ENCODE data around the gene PDPR.
"Not testable (repeated sequence)": the region's sequence is repeated elsewhere in the genome, so short reads cannot be mapped to it uniquely, and the experiment has no call there.

- TF ChIP-seq POLR2A, POLR2AphosphoS5 (IDR thresholded peaks at IDR 0.05): not testable (repeated sequence)
- TF ChIP-seq, protein P1, sequence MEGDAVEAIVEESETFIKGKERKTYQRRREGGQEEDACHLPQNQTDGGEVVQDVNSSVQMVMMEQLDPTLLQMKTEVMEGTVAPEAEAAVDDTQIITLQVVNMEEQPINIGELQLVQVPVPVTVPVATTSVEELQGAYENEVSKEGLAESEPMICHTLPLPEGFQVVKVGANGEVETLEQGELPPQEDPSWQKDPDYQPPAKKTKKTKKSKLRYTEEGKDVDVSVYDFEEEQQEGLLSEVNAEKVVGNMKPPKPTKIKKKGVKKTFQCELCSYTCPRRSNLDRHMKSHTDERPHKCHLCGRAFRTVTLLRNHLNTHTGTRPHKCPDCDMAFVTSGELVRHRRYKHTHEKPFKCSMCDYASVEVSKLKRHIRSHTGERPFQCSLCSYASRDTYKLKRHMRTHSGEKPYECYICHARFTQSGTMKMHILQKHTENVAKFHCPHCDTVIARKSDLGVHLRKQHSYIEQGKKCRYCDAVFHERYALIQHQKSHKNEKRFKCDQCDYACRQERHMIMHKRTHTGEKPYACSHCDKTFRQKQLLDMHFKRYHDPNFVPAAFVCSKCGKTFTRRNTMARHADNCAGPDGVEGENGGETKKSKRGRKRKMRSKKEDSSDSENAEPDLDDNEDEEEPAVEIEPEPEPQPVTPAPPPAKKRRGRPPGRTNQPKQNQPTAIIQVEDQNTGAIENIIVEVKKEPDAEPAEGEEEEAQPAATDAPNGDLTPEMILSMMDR (IDR thresholded peaks at IDR 0.05): not testable (repeated sequence)
Observed at GRCh38 chr16:70204010-70204409, 89.9 kb downstream of the PDPR start.

All from breast epithelium (tissue), 3 donors.